ENCODE measurements around the gene FAM117A.
A peak's percentile ranks its signal among the peaks of the same experiment; 100 is the strongest.
"Not testable (repeated sequence)": the region's sequence is repeated elsewhere in the genome, so short reads cannot be mapped to it uniquely, and the experiment has no call there.

Gene FAM117A

DNA sequence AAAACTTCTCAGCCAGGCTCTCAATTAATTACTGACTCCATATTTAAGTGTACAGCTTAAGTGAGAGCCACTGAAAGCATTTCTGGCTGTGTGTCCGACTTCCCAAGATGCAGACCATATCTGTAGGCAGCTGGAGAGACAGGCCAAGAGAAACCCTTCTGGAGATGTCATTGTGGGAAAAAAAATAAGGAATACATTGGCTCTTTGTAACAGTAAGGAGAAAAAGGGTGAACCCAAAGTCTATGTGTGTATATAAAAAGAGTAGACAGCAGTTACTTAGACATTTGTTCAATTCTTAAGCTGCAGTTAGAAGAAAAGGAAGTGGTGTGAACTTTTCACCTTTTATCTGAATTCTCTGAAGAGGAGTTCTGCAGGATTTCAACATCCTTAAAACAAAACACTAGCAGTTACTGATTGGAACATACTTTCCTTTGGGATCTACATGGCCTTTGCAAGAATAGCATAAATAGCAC lies 21.7 kb downstream of the FAM117A start:
- DNase-seq (ENCODE audit: extremely low spot score, insufficient read length, low read depth): no peak
- FAIRE-seq: peak; percentile 64

DNA sequence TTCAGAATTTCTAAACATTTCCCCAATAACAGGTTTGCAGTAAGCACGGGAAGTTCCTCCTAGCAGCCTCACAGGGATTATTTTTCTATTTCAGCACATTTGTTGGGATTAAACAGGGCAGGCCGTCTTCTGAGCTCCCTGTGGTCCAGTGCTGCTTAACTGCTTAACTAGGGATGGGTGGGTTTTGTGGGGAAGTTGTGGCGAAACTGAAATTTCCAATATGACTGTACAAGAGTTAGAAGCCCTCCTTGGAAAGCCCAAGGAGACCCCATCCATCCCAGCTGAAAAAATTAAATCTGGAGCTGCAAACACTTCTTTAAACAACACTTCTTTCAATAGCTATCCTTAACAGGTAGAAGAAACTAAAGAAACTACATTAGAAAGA lies 22.2 kb downstream of the FAM117A start:
- no peak for FAIRE-seq

DNA sequence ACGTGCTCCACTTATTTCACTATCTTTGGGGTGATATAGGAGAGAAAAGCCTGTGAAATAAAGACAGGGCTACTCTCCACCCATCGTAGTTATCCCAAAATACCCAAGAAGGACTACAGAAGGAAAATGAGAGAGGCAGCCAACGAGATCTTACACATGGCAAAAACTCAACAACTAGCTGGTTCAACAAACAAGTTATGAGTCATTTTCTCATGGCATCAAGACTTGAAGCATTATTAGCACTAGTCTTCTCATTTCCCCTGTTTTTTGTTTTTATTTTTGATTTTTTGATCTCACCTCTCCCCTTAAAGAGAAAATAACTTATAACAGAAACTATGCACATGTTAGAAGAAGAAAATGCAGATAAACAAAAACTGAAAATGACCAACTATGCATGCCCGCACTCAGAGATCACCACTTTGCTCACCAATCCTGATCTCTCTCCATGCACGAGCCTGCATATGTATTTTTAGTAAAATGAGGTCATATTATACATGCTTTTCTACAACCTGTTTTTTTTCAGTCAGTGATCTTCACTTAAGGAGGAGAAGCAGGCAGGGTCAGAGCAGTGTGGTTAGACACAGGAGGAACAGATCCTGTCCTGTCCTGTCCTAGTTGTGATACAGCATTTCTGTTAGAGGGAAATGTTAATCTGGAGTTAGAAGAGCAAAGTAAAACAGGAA lies 22.8 kb downstream of the FAM117A start:
- FAIRE-seq: peak; percentile 87
- no peak for DNase-seq (ENCODE audit: extremely low spot score, insufficient read length, low read depth)

More for the DNA sequence above, 22.2 kb downstream of the FAM117A start:
- no peak for DNase-seq (ENCODE audit: extremely low spot score, insufficient read length, low read depth)

DNA sequence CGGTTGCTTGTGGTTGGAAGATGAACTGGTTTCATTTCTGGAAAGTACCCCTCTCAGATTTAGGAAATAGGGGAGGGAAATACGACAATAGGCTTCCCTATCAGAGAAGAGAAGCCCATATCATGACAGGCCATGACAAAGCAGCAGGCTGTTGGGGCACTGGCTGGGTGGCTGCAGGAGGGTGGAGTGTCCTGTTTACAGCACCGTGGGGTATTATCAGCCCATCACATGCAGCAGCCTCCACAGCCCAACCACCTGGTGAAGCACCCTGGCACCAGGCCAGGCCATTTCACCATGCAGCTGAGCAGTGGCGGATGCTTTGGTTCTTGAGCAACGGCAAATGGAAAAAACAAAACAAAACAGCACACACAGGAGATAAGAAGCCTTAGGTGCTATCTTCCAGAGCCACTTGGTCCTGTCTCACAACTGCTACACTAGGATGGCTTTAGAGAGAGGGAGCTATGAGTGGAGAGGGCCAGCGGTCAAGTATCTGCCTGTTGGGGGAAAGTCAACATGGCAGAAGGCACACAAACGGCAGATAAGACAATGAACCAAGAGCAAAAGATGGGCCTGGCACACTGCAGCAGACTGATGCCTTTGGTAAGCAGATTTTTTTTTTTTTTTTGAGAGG lies 24.2 kb downstream of the FAM117A start:
- peak; percentile 89 for FAIRE-seq
- DNase-seq (ENCODE audit: extremely low spot score, insufficient read length, low read depth): no peak

DNA sequence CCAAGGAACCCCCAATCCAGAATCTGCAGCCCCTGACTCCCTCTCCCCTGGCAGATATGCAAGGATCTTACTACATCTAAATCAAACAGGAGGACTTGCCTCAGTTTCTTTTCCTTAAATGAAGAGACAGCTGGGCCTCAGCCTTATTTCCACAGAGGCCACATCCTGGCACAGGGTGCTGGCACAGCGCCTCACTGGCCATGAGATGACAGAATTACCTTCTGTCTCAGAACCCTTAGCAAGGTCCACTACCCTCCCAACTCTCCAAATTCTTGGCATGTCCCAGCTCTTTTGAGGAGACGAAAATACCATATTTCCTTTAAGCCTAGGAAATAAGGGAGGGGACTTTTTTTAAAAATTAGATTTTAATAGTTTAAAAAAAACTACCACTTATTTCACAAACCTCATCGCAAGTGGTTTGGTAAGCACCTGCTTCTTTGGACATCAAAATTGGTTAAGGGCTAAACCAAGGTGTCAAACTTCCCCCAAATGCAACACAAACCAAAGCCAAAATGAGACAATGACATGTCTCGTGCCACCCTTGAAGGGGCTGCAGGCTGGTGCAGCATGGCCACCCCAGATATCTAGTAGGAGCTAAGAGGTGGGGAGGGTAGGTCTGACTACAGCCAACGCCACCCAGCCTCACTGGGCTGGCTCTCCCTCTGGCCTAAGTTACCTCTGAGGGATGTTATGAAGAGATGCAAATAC lies 25.3 kb downstream of the FAM117A start:
- DNase-seq (ENCODE audit: extremely low spot score, insufficient read length, low read depth) (no peak), FAIRE-seq (no peak)

DNA sequence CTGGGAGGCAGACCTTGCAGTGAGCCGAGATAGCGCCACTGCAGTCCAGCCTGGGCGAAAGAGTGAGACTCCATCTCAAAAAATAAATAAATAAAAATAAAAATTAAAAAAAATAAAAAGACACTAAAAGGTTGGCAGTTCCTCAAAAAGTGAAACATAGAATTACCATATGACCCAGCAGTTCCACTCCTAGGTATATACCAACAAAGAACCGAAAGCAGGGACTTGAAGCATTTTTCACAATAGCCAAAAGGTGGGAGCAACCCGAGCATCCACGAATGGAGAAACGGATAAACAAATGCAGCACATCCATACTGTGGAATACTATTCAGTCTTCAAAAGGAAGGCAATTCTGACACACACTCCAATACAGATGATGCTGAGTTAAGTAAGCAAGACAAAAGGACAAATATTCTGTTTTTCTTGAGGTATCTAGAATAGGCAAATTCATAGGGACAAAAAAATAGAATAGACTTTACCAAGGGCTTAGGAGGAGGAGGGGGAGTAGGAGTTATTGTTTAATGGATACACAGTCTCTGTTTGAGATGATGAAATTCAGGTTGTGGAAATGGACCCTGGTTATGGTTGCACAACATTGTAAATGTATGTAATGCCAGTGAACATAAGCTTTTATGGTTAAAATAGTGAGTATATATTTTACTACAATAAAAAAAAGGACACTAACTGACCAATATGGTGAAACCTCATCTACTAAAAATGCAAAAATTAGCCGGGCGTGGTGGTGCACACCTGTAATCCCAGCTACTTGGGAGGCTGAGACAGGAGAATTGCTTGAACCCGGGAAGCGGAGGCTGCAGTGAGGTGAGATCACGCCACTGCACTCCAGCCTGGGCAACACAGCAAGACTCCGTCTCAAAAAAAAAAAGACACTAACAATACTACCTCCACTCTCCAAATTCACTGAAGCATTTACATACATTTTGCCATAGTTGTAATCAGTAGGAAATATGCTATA lies 29.1 kb downstream of the FAM117A start:
- DNase-seq (ENCODE audit: extremely low spot score, insufficient read length, low read depth) (no peak), FAIRE-seq (no peak)

DNA sequence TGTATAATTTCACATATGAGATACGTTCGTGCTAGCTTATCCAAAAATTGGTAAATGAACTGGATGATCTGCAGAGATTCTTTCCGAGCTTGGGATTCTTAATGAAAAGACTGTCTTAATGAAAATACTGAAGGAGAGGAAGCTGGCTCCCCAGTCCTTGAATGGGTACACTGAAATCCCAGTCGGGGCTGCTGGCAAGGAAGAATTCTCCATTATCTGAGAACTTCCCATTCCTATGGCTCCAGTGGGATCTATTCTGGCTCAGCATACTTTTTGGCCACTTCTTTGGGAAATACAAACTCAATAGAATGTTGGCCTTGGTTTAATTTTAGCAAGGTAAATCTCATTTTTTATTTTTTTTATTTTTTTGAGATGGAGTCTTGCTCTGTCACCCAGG lies 32.5 kb downstream of the FAM117A start:
- FAIRE-seq (no peak), DNase-seq (ENCODE audit: extremely low spot score, insufficient read length, low read depth) (no peak)

DNA sequence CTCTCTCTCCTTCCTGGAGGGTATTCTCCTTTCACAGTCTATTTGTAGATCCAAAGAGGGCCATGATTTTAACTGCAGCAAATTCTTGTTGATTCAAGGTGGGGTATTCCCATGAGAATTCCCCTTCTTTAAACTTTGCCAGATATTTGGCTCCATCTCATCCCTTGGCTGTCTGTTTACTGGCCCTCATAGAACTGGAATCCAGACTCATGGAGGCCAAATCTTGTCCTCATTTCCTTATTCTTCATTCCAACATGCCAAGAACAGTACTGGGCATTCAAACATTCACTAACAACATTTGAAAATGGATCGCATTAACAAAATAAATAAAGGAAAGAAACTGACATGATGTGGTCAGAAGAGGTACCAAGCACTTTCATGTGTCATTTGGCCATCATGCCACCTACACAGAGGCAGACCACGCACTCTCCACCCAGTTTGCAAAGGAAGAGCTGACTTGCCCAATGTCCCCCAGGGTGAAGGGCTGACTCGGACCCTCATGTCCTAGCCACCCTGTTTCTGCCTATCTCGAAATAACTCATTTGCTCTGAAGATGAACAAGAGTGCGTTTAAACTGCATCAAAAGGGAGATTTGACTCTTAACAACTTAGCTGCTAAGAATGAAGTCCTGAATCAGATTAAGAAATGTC lies 33.0 kb downstream of the FAM117A start:
- DNase-seq (ENCODE audit: extremely low spot score, insufficient read length, low read depth) (no peak), FAIRE-seq (no peak)

DNA sequence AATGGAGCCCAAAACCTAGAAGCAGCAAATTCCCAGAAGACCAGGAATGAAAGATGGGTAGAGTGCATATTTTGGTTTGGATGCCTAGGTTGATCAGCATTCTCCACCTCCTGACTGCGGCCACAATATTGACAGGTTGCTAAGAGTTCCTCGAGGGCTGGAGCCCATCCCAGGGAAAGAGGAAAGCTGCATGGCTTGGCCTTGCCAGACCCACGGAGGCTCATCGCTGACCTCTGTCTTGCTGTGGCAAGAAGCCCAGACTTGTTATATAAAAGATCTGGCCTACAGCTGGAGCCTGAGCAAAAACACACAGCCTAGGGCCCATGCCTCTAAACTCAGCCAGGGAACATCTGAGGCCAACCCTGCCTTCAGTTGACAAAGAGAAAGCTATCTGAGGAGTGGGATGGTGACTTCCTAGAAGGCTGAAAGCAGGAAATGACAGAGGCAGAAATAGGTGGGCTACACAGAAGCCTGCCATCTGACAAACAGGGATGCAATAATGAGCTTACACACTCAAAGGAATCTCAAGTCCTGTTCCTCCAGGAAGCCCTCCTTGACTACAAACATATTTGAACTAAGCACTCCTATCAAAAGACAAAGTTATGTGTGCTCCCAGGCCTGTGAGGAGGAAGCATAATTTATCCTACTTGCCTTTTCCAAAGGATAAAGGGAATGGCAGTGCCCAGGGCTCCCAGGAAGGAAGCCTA lies 33.7 kb downstream of the FAM117A start:
- no peak for DNase-seq (ENCODE audit: extremely low spot score, insufficient read length, low read depth)

DNA sequence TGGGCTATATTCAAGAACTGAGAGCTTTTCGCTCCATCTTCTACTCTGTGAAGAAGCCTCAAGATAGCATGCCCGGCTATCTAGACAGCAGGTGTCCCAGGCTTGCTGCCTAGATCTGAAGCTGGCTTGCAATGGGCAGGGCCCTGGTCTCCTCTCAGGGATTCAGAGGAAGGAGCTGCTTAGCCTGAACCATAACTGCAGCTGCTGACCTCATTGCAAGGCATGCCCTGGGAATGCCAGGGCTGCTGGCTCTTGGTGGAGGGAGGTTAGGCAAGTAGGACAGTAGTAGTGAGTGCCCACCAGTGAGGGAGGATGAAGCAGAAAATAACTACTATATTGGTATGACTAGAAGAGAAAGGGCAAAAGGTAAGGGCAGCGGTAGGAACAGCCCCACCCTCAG lies 34.9 kb downstream of the FAM117A start:
- DNase-seq (ENCODE audit: extremely low spot score, insufficient read length, low read depth): no peak
- no peak for FAIRE-seq

More for the DNA sequence above, 33.7 kb downstream of the FAM117A start:
- no peak for FAIRE-seq

DNA sequence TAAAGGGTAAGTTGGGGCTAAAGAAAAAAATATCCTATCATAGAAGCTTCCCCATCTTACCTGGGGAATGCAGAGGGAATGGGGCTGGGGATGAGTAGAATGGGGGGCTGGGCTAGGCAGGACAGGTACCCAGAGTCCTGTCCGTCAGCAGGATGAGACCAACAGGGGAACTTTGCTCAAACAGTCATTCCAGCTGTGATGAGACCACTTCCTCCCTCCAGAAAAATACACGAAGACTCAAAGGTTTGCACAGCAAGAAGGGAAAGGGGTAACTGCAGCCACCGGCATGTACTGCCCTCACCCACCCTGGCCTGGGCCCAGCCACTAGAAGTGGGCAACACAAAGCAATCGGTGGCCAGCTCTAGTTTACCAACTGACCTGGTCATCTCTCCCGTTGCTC lies 35.5 kb downstream of the FAM117A start:
- FAIRE-seq: no peak
- no peak for DNase-seq (ENCODE audit: extremely low spot score, insufficient read length, low read depth)

DNA sequence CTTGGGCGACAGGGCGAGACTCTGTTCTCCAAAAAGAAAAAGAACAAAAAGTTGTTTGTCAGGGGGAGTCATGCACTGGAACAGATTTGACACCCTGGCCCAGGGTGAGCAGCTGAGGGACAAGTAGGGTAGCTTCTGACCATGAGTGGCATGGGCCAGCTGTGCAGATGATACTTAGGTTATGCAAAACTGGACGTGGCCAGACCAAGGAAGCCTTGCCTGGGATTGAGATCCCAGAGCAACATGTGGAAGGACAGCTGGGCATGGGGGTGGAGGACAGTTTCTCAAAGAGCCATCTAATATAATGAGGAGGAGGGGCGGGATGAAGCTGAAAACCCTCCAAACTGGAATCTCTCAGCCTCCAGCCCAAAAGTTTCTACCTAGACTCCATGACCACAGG lies 36.6 kb downstream of the FAM117A start:
- DNase-seq (ENCODE audit: extremely low spot score, insufficient read length, low read depth): no peak
- no peak for FAIRE-seq

DNA sequence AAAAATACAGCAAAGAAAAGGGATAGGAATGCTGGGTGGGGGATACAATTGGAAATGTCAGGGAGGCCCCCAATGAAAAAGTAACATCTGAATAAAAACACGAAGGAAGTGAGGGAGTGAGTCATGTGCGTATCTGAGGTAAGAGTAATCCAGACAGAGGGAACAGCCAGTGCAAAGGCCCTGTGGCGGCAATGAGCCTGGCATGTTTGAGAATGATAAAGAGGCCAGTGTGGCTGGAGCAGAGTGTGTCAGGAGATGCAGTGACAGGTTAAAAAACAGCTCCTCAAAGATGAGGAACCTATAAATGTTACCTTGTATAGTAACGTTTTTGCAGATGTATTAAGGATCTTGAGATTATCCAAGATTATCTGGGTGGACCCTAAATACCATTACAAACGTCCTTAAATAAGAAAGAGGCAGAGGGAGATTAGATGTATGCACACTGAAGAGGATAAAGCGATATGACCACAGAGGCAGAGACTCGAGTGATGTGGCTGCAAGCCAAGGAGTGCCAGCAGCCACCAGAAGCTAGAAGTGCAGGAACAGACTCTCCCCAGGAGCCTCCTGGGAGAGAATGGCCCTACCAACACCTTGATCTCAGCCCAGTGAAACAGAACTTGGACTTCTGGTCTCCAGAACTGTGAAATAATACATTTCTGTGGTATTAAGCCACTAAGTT lies 38.3 kb downstream of the FAM117A start:
- FAIRE-seq (no peak), DNase-seq (ENCODE audit: extremely low spot score, insufficient read length, low read depth) (no peak)

DNA sequence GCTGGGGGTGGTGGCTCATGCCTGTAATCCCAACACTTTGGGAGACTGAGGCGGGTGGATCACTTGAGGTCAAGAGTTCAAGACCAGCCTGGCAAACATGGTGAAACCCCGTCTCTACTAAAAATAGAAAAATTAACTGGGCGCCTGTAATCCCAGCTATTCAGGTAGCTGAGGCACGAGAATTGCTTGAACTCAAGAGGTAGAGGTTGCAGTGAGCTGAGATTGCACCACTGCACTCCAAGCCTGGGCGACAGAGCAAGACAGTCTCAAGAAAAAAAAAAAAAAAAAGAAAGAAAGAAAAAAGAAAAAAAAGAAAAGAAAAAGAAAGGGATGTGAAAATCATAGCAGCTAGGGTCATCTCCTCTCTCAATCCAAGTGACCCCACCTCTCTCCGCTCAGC lies 39.4 kb downstream of the FAM117A start:
- FAIRE-seq; DNase-seq (ENCODE audit: extremely low spot score, insufficient read length, low read depth): not testable (repeated sequence)

DNA sequence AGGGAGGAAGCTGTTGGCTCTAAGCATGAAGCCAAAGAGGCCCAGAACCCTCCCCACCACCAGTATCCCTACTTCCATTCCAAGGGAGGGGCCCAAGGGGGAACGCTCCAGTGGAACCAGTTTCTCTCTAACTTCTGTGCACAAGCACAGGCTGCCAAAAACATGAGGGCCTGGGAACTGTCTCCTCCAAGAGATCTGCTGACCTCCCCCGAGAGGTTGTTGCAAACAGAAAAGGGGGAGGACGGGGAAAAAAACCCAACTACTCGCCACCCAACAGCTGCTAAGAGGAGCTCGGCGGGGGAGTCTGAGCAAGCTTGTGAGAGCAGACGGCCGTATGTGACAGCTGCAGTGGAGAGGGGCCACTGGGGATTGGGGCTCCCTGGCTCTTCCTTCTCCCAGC lies 40.5 kb downstream of the FAM117A start:
- DNase-seq (ENCODE audit: extremely low spot score, insufficient read length, low read depth) (no peak), FAIRE-seq (no peak)

DNA sequence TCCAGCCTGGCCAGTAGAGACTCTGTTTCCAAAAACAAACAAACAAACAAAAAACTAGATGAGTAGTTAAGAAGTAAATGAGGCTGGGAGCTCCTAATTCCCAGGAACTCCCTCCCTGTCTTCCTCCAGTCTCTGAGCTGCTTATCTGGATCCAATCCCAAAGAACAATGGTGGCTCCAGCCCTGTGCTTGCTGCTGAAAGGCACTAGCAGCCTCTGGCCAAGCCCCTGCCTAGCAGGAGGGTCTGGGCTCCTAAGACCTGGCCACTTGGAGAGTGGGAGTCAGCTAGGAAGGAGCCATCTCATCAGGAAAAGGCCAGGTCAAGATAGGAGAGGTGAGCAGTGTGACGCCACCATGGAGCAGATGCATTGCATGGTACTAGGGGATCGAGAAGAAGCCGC lies 41.9 kb downstream of the FAM117A start:
- FAIRE-seq (no peak), DNase-seq (ENCODE audit: extremely low spot score, insufficient read length, low read depth) (no peak)

DNA sequence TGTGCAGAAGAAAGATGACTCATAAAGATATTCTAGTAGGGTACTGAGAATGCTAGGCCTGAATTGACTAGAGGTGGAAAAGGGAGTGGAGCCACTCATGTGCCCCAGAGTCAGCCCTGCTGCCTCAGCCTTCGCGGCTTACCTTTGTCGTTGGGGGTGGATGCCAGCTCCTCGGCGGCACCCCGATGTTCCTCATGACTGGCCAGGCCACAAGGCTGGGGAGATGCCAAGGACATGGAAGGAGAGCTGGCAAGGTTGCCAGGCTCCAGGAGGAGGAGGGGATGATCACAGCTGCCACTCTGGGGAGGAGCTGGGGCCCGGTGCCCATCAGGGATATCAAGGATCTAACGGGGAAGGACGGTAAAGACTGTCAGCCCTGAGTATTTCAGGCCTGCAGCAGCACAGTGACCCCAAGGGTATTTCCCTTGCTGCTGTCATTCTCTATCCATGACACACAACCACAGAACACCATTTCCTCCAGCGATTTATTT lies 46.5 kb downstream of the FAM117A start:
- DNase-seq (ENCODE audit: extremely low spot score, insufficient read length, low read depth): no peak
- FAIRE-seq: no peak

DNA sequence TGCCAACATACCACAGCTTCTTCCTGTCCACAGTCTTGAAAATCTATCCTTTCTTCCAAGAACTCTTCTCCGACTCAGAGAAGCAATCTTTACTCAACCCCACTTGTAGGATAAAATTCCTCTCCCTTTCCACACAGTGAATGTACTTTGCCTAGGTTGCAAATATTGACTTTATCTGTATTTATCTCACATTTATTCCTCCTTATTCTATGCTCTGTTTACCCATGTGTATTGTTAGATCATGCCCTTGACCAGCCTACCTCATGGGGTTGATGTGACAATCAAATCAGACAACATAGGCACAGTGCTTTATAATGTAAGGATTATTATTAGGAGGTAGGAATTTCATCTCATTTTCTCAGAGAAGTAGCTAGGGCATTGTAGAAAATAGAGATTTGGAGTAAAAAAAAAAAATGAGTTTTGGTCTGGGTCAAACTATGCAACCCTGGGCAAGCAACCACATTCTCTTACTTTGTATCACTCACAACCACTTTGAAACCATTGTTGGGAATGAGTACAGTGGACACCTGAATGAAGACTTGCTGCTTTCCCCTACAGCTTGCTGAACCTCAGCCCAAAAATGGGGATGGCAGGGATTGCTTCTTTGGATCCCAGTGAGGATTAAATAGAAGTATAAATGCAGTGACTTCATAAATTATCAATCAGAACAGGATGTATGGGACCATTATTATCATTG lies 47.1 kb downstream of the FAM117A start:
- DNase-seq (ENCODE audit: extremely low spot score, insufficient read length, low read depth): no peak
- FAIRE-seq: no peak
